ENCODE measurements around the gene AMFR.

AMFR gene

DNA sequence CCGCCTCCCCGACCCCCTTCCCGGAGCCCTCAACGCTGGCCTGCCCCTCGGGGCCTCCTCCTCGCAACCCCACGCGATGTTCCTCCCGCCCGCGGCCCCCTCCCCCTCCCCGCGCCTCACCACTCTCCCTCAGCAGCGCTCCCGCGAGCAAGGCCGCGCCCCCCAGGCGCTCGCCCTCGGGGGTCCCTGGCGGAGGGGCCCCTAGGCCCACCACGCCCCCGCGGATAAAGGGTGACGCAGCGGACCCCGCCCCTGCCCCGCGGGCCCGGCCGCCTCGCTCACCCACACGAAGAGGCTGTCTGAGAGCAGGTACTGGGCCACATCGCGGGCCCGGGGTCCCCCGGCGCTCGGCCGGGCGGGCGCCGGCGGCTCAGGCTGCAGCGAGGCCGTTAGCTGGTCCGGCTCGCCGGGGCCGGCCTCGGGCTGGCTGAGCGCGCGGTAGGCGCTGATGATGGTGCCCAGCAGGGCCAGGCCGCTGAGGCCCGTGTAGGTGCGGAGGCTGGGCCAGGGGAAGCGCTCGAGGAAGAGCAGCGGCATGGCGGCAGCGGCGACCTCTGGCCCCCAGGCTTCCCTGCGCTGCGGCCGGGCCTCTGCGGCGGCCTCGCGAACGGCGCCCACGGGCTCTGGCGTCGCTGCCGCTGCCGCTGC lies 430 bp downstream of the AMFR start:
- TF ChIP-seq, protein P1, sequence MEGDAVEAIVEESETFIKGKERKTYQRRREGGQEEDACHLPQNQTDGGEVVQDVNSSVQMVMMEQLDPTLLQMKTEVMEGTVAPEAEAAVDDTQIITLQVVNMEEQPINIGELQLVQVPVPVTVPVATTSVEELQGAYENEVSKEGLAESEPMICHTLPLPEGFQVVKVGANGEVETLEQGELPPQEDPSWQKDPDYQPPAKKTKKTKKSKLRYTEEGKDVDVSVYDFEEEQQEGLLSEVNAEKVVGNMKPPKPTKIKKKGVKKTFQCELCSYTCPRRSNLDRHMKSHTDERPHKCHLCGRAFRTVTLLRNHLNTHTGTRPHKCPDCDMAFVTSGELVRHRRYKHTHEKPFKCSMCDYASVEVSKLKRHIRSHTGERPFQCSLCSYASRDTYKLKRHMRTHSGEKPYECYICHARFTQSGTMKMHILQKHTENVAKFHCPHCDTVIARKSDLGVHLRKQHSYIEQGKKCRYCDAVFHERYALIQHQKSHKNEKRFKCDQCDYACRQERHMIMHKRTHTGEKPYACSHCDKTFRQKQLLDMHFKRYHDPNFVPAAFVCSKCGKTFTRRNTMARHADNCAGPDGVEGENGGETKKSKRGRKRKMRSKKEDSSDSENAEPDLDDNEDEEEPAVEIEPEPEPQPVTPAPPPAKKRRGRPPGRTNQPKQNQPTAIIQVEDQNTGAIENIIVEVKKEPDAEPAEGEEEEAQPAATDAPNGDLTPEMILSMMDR (IDR thresholded peaks at IDR 0.05; ENCODE audit: low read depth, low read length, missing control alignments), result no peak
- DNase-seq (ENCODE audit: extremely low read depth, low read depth), result no peak
- peak overlapping the region; percentile 58 for H3K4me3 ChIP-seq (replicated peaks; ENCODE audit: low read depth, low read length)

DNA sequence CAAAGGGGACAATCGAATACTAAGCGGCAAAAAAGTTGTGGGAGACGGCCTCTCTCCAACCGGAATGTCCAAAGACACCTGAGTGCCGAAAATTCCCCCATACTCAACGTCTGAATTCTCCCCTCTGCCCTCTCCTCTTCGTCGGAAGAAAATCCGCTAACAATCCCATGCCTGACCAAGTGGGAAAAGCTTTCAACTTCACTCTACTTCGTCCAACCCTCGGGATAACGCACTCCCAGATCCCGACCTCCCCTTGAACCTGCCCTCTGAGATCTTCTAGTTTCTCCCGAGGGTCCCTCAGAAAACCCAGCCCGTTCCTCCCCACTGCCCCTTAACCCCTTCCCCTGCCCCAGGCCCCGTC lies 961 bp downstream of the AMFR start:
- peak overlapping the region; percentile 58 for H3K4me3 ChIP-seq (replicated peaks; ENCODE audit: low read depth, low read length)
- TF ChIP-seq, protein P1 (IDR thresholded peaks at IDR 0.05; ENCODE audit: low read depth, low read length, missing control alignments), result no peak
- no peak for DNase-seq (ENCODE audit: extremely low read depth, low read depth)

DNA sequence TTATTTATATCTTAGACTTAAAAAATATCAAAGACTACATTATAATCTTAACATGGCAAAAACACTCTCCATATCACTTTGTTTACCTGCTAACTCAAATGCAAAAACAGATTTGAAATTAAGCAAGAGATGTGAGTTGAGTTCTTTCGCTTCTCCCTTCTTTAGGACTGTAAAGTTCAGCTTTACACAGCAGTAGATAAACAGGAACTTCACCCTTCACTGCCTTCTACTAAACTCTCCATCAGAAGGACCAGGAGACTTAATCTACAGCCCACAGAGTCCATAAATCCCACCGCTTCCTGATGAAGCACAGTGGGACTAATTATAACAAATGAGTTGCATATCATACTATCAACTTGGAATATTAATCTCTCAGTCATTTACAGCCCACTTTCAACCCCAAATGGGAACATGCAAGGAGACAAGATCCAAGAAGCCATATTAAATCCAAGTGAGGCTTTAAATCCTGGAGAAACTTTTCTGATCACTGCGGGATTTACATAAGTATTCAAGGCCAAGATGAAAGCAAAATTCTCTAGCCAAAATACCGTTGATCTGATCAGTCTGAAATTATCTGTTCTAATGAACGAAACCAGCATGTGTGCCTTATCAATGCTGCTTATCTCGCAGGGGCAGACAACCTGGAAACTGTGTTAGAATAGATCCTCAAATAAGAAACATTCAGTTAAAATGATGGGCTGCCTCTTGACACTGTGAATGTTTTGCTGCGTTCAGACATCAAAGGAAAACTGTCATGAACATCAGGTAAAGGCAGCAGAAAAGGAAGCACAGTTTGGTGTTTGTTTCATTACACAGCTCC lies 1.6 kb downstream of the AMFR start:
- TF ChIP-seq, protein P1 (IDR thresholded peaks at IDR 0.05; ENCODE audit: low read depth, low read length, missing control alignments), result no peak
- DNase-seq (ENCODE audit: extremely low read depth, low read depth), result no peak
- H3K4me3 ChIP-seq (replicated peaks; ENCODE audit: low read depth, low read length), result peak overlapping the region; percentile 58

DNA sequence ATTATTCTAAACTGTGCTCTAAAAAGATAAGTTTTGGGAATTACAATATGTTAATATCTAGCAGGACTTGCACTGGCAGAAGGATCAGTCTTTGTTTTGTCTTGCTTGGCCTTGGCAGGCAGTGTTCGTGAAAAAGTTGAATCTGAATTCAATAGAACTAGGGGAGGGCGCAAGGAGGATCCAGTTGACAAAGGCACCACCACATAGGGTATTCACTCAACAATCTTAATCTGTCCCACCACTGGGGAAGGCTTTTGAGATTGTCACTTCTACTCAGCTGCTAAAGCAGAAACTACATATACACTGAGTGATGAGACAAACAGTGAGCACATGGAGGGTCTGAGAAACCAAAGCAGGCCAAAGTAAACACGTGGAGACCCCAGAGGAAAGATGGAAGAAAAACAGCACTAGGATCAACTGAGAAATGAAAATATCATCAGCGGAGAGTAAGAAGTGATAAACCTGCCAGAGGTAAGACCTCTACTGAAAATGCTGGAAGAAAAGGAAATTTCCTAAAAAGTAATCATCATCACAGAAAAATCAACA lies 2.4 kb downstream of the AMFR start:
- no peak for DNase-seq (ENCODE audit: extremely low read depth, low read depth)
- H3K4me3 ChIP-seq (replicated peaks; ENCODE audit: low read depth, low read length), result peak overlapping the region; percentile 58; the same call in 1 of the 2 replicates

DNA sequence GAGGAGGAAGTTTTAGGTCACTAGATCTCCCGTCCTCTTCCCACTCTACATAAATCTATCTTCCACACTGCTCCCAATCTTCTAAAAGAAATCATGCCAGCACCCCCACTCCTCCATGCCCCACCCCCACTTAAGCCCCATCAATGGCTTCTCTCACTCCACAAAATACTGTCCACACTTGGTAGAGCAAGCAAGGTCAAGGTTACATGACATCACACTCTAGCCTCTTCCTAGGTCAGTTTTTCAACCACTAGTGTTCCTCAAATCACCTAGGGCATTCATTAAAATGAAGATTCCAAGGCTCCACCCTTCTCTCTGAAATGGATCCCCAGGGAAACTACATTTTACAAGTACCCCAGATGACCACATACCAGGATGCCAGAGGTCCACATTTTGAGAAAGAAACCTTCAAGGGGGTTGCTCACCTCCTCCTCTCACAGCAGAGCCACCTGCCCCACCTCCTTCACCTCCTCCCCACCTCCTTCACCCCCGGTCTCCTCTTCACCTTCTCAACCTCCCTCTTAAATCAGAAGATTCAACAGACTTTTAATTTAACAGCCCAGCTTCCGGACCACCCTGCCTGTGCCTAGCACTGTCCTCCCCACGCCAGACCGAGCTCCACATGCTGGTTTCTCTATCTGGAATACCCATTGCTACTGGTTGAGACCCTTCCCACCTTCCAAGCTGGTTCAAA lies 3.2 kb downstream of the AMFR start:
- H3K4me3 ChIP-seq (replicated peaks; ENCODE audit: low read depth, low read length), result no peak overlapping the region

More for the DNA sequence above, 2.4 kb downstream of the AMFR start:
- TF ChIP-seq, protein P1 (IDR thresholded peaks at IDR 0.05; ENCODE audit: low read depth, low read length, missing control alignments), result no peak

DNA sequence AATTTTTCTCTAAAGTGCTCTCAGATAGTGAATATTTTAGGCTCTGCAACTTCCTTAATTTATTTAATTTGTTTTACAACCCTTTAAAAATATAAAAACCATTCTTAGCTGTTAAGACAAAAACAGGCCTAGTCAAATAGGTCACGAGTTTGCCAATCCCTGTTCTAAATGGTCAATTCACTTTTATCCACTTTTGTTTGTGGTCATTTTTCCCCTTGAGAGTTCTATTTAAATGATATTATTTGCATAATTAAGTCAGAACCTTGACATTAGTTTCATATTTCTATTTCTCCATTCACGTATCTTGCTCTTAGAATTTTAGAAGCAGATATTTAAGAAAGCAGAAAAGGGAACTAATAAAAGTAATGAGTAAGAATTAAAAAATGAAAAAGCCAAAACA lies 4.0 kb downstream of the AMFR start:
- TF ChIP-seq, protein P1 (IDR thresholded peaks at IDR 0.05; ENCODE audit: low read depth, low read length, missing control alignments), result no peak
- DNase-seq (ENCODE audit: extremely low read depth, low read depth), result no peak

More for the DNA sequence above, 3.2 kb downstream of the AMFR start:
- TF ChIP-seq, protein P1 (IDR thresholded peaks at IDR 0.05; ENCODE audit: low read depth, low read length, missing control alignments), result no peak
- DNase-seq (ENCODE audit: extremely low read depth, low read depth), result no peak

More for the DNA sequence above, 4.0 kb downstream of the AMFR start:
- no peak overlapping the region for H3K4me3 ChIP-seq (replicated peaks; ENCODE audit: low read depth, low read length)

Measured in HFF-Myc (cell line).